ENCODE results near the gene FSCN2. TPM values are rescaled to one million over a fixed set of nuclear protein-coding genes. Genes with fewer than 3 reads are reported as not detected.

Gene FSCN2
- total and polyA plus RNA-seq, 10 of the 15 experiments (the other 5 are each of a cell fraction or from before 2014, with no cell fraction given) = 0.12 to 2.1 (median 0.65) TPM; not detected in 3

DNA sequence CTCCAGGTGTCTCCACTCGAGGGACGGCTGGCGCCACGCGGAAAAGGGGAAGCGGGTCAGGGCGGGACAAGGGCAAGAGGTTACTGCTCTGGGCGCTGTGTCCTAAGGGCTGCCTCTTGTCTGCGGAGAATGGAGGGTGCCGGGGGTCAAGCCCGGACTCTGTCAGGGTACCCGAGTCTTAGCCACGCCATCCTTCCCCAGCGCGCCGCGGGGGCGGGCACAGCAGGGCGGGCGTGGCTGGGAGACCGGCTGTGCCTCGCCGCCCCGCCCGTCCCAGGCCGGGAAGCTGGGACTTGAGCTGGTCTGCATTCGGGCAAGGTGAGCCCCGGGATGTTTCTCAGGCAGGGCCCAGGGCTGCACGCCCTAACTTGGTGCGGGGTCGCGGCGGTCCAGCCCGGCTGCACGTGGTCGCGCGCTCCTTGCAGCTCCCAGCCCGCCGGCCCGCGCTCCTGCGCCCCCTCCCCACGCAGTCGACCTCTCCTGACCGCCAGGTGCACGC lies 9.3 kb upstream of the FSCN2 start (continued):
- TF ChIP-seq, protein P1, sequence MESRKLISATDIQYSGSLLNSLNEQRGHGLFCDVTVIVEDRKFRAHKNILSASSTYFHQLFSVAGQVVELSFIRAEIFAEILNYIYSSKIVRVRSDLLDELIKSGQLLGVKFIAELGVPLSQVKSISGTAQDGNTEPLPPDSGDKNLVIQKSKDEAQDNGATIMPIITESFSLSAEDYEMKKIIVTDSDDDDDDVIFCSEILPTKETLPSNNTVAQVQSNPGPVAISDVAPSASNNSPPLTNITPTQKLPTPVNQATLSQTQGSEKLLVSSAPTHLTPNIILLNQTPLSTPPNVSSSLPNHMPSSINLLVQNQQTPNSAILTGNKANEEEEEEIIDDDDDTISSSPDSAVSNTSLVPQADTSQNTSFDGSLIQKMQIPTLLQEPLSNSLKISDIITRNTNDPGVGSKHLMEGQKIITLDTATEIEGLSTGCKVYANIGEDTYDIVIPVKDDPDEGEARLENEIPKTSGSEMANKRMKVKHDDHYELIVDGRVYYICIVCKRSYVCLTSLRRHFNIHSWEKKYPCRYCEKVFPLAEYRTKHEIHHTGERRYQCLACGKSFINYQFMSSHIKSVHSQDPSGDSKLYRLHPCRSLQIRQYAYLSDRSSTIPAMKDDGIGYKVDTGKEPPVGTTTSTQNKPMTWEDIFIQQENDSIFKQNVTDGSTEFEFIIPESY (IDR thresholded peaks at IDR 0.05) = no peak
- TF ChIP-seq, protein P2, sequence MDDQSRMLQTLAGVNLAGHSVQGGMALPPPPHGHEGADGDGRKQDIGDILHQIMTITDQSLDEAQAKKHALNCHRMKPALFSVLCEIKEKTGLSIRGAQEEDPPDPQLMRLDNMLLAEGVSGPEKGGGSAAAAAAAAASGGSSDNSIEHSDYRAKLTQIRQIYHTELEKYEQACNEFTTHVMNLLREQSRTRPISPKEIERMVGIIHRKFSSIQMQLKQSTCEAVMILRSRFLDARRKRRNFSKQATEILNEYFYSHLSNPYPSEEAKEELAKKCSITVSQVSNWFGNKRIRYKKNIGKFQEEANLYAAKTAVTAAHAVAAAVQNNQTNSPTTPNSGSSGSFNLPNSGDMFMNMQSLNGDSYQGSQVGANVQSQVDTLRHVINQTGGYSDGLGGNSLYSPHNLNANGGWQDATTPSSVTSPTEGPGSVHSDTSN (IDR thresholded peaks at IDR 0.05; ENCODE audit: insufficient replicate concordance, low read depth, low read length) = no peak
- no peak for TF ChIP-seq BACH1 (IDR thresholded peaks at IDR 0.05; ENCODE audit: borderline replicate concordance)
- TF ChIP-seq RCOR1 (conservative IDR thresholded peaks at IDR 0.05; ENCODE audit: low read depth, low read length) = no peak
- TF ChIP-seq IKZF2 (IDR thresholded peaks at IDR 0.05) = no peak
- TF ChIP-seq, protein P3, sequence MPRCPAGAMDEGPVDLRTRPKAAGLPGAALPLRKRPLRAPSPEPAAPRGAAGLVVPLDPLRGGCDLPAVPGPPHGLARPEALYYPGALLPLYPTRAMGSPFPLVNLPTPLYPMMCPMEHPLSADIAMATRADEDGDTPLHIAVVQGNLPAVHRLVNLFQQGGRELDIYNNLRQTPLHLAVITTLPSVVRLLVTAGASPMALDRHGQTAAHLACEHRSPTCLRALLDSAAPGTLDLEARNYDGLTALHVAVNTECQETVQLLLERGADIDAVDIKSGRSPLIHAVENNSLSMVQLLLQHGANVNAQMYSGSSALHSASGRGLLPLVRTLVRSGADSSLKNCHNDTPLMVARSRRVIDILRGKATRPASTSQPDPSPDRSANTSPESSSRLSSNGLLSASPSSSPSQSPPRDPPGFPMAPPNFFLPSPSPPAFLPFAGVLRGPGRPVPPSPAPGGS (IDR thresholded peaks at IDR 0.05; ENCODE audit: borderline replicate concordance, insufficient read depth, low read depth, low read length, poor library complexity, severe bottlenecking) = no peak
- TF ChIP-seq CBFB (IDR thresholded peaks at IDR 0.05; ENCODE audit: low read depth) = no peak
- no peak for TF ChIP-seq ZNF622 (IDR thresholded peaks at IDR 0.05)
- TF ChIP-seq TCF12 (IDR thresholded peaks at IDR 0.05; ENCODE audit: low read depth, low read length) = peak; percentile 57
- no peak for TF ChIP-seq SREBF2 (IDR thresholded peaks at IDR 0.05; ENCODE audit: low read length)
- TF ChIP-seq MYC (IDR thresholded peaks at IDR 0.05; ENCODE audit: insufficient read depth, insufficient read length, insufficient replicate concordance, low read length, severe bottlenecking) = no peak
- no peak for TF ChIP-seq HCFC1 (IDR thresholded peaks at IDR 0.05; ENCODE audit: low read length)
- TF ChIP-seq, protein P4, sequence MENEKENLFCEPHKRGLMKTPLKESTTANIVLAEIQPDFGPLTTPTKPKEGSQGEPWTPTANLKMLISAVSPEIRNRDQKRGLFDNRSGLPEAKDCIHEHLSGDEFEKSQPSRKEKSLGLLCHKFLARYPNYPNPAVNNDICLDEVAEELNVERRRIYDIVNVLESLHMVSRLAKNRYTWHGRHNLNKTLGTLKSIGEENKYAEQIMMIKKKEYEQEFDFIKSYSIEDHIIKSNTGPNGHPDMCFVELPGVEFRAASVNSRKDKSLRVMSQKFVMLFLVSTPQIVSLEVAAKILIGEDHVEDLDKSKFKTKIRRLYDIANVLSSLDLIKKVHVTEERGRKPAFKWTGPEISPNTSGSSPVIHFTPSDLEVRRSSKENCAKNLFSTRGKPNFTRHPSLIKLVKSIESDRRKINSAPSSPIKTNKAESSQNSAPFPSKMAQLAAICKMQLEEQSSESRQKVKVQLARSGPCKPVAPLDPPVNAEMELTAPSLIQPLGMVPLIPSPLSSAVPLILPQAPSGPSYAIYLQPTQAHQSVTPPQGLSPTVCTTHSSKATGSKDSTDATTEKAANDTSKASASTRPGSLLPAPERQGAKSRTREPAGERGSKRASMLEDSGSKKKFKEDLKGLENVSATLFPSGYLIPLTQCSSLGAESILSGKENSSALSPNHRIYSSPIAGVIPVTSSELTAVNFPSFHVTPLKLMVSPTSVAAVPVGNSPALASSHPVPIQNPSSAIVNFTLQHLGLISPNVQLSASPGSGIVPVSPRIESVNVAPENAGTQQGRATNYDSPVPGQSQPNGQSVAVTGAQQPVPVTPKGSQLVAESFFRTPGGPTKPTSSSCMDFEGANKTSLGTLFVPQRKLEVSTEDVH (IDR thresholded peaks at IDR 0.05; ENCODE audit: low read depth, partially characterized antibody) = no peak
- TF ChIP-seq CHD2 (IDR thresholded peaks at IDR 0.05; ENCODE audit: borderline replicate concordance, low read depth, low read length) = no peak
- peak; percentile 17; the same call in 1 of the 2 replicates for TF ChIP-seq HDGF (IDR thresholded peaks at IDR 0.05)

All from GM12878 (cell line).